GM19240 (cell line): ENCODE results near the gene ZFP64.
A peak's percentile ranks its signal among the peaks of the same experiment; 100 is the strongest.

Experiments
- DNase-seq: peaks from one replicate; pipeline ENCODE4 v3.0.0; 2011; ENCODE audit warnings: low spot score; ENCODE audit not compliant: insufficient read length

ZFP64 gene

GRCh38 chr20:52105442-52106422 lies 85.8 kb downstream of the ZFP64 start:
- DNase-seq = no peak

DNA sequence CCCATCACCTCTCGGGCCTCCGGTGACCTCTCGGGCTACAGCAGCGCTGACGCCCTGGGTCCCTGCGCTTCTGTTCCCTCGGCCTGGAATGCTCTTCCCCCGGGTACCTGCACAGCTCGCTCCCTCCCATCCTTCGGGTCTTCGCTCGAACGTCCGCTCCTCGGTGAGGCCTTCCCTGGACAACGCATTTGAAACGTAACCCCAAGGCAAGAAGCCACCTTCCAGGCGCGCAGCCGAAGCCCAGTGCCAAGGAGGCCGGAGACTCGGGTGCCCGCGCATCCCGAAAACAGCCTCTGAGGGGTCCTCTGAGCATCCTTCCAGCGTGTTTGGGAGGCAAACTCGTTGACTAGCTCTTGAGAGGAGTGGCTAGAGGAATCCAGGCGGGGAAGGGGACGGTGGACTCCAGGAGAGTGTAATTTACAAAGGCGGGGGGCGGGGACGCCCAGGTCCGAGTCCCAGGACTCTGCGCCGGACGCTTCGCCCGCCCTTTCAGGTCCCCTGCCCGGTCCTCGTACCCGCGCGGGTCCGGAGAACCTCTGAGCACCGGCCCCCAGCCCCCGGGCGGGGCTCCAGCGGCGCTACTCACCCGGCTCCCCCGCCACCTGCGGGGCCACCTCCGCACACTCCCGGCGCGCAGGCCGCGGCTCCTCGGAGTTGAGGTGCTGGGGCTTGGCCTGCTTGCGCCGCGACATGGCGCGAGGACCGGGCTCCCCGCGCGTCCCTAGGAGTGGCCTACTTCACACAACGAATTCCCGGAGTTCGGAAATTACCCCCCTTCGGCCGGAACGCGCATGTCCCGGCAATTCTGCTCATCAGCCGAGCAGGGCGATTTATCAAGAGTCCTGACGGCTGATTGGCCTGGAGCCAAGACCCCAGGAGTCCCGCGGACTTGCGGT lies 86.8 kb downstream of the ZFP64 start:
- no peak for DNase-seq

- peak; percentile 4 for DNase-seq
Observed at GRCh38 chr20:52103913-52104545, 87.5 kb downstream of the ZFP64 start.

GRCh38 chr20:52103335-52103912 lies 88.2 kb downstream of the ZFP64 start:
- no peak for DNase-seq

DNA sequence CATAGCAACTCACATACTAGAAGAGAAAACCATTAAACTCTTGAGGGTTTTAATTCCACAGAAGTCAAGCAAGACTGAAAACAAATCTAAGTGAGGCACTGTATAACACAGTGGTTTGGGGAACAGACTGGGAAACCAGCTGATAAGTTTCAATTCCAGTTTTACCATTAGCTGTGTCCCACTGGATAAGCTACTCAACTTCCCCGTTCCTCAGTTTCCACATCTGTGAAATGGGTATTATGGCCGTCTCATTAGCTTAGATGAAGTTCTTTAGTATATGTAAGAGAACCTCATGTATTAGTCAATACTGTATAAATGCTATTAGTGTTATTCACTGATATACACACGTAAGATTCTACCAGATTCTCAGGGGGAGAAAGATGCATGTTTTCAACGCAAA lies 89.0 kb downstream of the ZFP64 start:
- no peak for DNase-seq

DNA sequence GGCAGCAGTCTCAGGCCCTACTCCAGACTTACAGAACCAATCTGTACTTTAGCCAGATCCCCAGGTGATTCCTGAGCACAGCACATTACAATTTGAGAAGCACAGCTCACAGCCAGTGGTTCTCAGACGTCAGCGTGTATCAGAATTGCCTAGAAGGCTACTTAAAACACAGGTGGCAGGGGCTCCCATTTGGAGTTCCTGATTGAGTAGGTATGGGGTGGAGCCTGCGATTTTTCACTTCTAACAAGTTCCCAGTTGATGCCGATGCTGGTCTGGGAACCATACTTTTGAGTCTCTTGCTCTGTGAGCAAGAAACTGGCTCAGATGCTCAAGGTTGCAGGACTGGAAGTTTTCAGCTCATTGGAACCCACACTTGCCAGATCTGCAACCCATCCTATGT lies 89.5 kb downstream of the ZFP64 start:
- DNase-seq = no peak
